ENCODE measurements around the gene STAC3. TPM values are rescaled to one million over a fixed set of nuclear protein-coding genes. Genes with fewer than 3 reads are reported as not detected.
A peak's percentile ranks its signal among the peaks of the same experiment; 100 is the strongest.

Gene STAC3
- total and polyA plus RNA-seq, 9 of the 15 experiments (the other 6 are each of a cell fraction or from before 2014, with no cell fraction given) = 0.45 to 6.4 (median 3.3) TPM

DNA sequence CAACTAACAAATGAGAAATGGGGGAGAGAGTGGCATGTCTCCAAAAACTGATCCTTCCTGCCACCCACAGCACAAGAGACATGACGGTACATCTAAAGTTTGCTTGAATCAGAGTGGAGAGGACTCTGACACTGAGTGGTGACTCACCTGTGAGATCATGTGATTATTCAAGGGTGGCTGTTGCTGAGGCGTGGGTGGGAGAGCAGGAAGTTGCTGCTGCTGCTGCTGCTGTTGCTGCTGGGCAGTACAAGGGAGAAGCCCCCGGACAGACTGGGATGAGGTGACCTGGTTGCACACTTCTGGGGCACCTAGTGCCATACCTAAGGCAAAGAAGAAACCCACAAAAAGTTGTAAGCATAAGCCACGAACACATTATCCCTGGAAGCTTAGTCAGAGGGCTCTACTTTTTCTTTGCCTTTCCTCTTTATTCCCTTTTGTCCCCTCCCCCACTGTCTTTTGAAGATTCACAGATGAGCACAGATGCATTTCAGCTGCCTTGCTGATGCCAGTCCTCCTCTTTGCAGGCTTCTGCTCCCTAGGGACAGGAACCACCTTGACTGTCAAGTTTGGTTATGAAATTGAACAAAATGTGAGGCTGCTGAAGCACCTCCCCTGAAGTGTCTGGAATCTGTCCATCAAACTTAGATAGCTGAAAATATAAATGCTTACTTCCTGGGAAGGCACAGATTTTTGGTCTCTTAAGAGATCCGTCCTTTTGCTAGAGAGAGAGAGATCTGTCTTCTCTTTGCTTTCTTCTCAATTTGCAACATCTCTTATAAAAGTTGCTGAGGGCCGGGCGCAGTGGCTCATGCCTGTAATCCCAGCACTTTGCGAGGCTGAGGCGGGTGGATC lies 29.4 kb upstream of the STAC3 start (continued):
- TF ChIP-seq, protein P1, sequence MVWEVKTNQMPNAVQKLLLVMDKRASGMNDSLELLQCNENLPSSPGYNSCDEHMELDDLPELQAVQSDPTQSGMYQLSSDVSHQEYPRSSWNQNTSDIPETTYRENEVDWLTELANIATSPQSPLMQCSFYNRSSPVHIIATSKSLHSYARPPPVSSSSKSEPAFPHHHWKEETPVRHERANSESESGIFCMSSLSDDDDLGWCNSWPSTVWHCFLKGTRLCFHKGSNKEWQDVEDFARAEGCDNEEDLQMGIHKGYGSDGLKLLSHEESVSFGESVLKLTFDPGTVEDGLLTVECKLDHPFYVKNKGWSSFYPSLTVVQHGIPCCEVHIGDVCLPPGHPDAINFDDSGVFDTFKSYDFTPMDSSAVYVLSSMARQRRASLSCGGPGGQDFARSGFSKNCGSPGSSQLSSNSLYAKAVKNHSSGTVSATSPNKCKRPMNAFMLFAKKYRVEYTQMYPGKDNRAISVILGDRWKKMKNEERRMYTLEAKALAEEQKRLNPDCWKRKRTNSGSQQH (CRISPR knock-in tag; IDR thresholded peaks at IDR 0.05) = no peak
- TF ChIP-seq, protein P2, sequence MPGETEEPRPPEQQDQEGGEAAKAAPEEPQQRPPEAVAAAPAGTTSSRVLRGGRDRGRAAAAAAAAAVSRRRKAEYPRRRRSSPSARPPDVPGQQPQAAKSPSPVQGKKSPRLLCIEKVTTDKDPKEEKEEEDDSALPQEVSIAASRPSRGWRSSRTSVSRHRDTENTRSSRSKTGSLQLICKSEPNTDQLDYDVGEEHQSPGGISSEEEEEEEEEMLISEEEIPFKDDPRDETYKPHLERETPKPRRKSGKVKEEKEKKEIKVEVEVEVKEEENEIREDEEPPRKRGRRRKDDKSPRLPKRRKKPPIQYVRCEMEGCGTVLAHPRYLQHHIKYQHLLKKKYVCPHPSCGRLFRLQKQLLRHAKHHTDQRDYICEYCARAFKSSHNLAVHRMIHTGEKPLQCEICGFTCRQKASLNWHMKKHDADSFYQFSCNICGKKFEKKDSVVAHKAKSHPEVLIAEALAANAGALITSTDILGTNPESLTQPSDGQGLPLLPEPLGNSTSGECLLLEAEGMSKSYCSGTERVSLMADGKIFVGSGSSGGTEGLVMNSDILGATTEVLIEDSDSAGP (CRISPR knock-in tag; IDR thresholded peaks at IDR 0.05) = no peak
- no peak for TF ChIP-seq FUS (optimal IDR thresholded peaks at IDR 0.05; ENCODE audit: low read depth, low read length)
- 0 out of 2 replicates have a peak, but pooled peaks have one; percentile 8 for TF ChIP-seq EHMT2 (IDR thresholded peaks at IDR 0.05)
- TF ChIP-seq MYNN (IDR thresholded peaks at IDR 0.05) = no peak
- no peak for TF ChIP-seq MYNN (CRISPR knock-in tag; IDR thresholded peaks at IDR 0.05)
- peak; percentile 18 for TF ChIP-seq DACH1 (IDR thresholded peaks at IDR 0.05; ENCODE audit: partially characterized antibody)
- TF ChIP-seq PHF8 (IDR thresholded peaks at IDR 0.05; ENCODE audit: borderline replicate concordance, low read length) = peak; percentile 27; the same call in 1 of the 2 replicates
- TF ChIP-seq ETV1 (tag; conservative IDR thresholded peaks at IDR 0.05; ENCODE audit: low read depth) = peak; percentile 58; the same call in 1 of the 2 replicates
- no peak for TF ChIP-seq ZNF134 (CRISPR knock-in tag; conservative IDR thresholded peaks at IDR 0.05)
- TF ChIP-seq, protein P3, sequence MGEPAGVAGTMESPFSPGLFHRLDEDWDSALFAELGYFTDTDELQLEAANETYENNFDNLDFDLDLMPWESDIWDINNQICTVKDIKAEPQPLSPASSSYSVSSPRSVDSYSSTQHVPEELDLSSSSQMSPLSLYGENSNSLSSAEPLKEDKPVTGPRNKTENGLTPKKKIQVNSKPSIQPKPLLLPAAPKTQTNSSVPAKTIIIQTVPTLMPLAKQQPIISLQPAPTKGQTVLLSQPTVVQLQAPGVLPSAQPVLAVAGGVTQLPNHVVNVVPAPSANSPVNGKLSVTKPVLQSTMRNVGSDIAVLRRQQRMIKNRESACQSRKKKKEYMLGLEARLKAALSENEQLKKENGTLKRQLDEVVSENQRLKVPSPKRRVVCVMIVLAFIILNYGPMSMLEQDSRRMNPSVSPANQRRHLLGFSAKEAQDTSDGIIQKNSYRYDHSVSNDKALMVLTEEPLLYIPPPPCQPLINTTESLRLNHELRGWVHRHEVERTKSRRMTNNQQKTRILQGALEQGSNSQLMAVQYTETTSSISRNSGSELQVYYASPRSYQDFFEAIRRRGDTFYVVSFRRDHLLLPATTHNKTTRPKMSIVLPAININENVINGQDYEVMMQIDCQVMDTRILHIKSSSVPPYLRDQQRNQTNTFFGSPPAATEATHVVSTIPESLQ (CRISPR knock-in tag; IDR thresholded peaks at IDR 0.05) = no peak
- peak; percentile 99 for TF ChIP-seq JUND (IDR thresholded peaks at IDR 0.05; ENCODE audit: borderline replicate concordance, low read depth, low read length)
- peak; percentile 97 for TF ChIP-seq JUND (tag; IDR thresholded peaks at IDR 0.05; ENCODE audit: borderline replicate concordance, low read depth, low read length)
- TF ChIP-seq, protein P4, sequence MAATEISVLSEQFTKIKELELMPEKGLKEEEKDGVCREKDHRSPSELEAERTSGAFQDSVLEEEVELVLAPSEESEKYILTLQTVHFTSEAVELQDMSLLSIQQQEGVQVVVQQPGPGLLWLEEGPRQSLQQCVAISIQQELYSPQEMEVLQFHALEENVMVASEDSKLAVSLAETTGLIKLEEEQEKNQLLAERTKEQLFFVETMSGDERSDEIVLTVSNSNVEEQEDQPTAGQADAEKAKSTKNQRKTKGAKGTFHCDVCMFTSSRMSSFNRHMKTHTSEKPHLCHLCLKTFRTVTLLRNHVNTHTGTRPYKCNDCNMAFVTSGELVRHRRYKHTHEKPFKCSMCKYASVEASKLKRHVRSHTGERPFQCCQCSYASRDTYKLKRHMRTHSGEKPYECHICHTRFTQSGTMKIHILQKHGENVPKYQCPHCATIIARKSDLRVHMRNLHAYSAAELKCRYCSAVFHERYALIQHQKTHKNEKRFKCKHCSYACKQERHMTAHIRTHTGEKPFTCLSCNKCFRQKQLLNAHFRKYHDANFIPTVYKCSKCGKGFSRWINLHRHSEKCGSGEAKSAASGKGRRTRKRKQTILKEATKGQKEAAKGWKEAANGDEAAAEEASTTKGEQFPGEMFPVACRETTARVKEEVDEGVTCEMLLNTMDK (IDR thresholded peaks at IDR 0.05; ENCODE audit: borderline replicate concordance, insufficient read depth, low read depth, low read length, poor library complexity, severe bottlenecking) = no peak
- no peak for TF ChIP-seq RBM39 (optimal IDR thresholded peaks at IDR 0.05; ENCODE audit: low read depth, low read length)
- TF ChIP-seq ZNF324 (CRISPR knock-in tag; IDR thresholded peaks at IDR 0.05) = no peak
- TF ChIP-seq ZNF347 (CRISPR knock-in tag; IDR thresholded peaks at IDR 0.05; ENCODE audit: low read depth) = no peak
- TF ChIP-seq, protein P5, sequence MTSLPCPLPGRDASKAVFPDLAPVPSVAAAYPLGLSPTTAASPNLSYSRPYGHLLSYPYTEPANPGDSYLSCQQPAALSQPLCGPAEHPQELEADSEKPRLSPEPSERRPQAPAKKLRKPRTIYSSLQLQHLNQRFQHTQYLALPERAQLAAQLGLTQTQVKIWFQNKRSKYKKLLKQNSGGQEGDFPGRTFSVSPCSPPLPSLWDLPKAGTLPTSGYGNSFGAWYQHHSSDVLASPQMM (CRISPR knock-in tag; IDR thresholded peaks at IDR 0.05) = no peak
- TF ChIP-seq DPF2 (IDR thresholded peaks at IDR 0.05) = peak; percentile 95
